Globus pallidus (tissue), 1 donor: ENCODE measurements around the gene SELENOM.
"Not testable (repeated sequence)": the region's sequence is repeated elsewhere in the genome, so short reads cannot be mapped to it uniquely, and the experiment has no call there.

Experiments
- DNase-seq: peaks from one replicate; pipeline ENCODE4 v3.0.0-alpha.2; 2015; ENCODE audit warnings: low spot score

Gene SELENOM

GRCh38 chr22:31078389-31078788 is 29.0 kb downstream of the SELENOM start:
- DNase-seq = not testable (repeated sequence)

GRCh38 chr22:31077681-31078080 is 29.7 kb downstream of the SELENOM start:
- no peak for DNase-seq

- no peak for DNase-seq
These were observed 31.4 kb downstream of the SELENOM start for GRCh38 chr22:31075961-31076360.

GRCh38 chr22:31073545-31074145 is 33.7 kb downstream of the SELENOM start:
- DNase-seq = not testable (repeated sequence)

GRCh38 chr22:31073125-31073524 is 34.2 kb downstream of the SELENOM start:
- DNase-seq = not testable (repeated sequence)

GRCh38 chr22:31069691-31070314 is 37.6 kb downstream of the SELENOM start:
- not testable (repeated sequence) for DNase-seq

GRCh38 chr22:31068970-31069369 is 38.4 kb downstream of the SELENOM start:
- no peak for DNase-seq

GRCh38 chr22:31064369-31064768 is 43.0 kb downstream of the SELENOM start:
- DNase-seq = no peak

- DNase-seq = no peak
These were observed 44.7 kb downstream of the SELENOM start for GRCh38 chr22:31062566-31063230.

GRCh38 chr22:31059663-31060062 is 47.7 kb downstream of the SELENOM start:
- not testable (repeated sequence) for DNase-seq

- no peak for DNase-seq
These were observed 50.3 kb downstream of the SELENOM start for GRCh38 chr22:31056986-31057599.

GRCh38 chr22:31055635-31056159 is 51.7 kb downstream of the SELENOM start:
- peak; percentile 35 for DNase-seq

GRCh38 chr22:31055117-31055634 is 52.2 kb downstream of the SELENOM start:
- no peak for DNase-seq
